Caki2 (cell line): ENCODE measurements around the gene ZFY. TPM values are rescaled to one million over a fixed set of nuclear protein-coding genes. Genes with fewer than 3 reads are reported as not detected.

ENCODE experiments used
- DNase-seq: peaks from one replicate; pipeline ENCODE4 v3.0.0-alpha.2; 2015; ENCODE audit warnings: low read depth
- in situ Hi-C: cut with HindIII; loops from 2 replicates; pipeline ENCODE4 v1.10.0; 2016; ENCODE audit warnings: low sequenced_read_pairs, low pct_unique_long_range_greater_than_20kb, mixed read lengths
- total RNA-seq: library from RNA; depleted of rRNA; stranded (reverse); fragments of >200 nt; shearing (Covaris generic); gene quantifications from 2 replicates; pipeline ENCODE4 v1.2.3, GENCODE V29; 2014; ENCODE audit warnings: low replicate concordance; rRNA removed

ZFY gene
- total RNA-seq, 1 experiment from 2014 or later, result 6.5 TPM

DNA sequence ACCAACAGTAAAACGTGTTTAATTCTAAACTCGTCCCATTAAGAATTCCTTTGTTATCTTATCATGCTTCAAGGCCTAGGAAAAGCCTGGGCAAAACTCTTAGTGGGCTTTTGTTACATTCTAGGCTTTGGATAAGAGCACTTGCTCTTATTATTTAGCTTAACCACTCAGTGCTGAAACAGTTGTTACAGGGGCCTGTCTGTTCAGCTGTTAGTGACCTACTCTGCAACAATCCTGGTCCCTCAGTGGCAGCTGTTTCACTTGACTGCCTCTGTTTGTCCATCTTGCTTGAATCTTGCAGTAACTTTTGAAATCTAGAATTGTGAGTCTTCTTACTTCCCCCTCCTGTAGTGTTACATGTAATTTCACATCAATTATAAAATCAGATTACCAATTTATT is 88.4 kb downstream of the ZFY start:
- in situ Hi-C loops, result no loop called here
- DNase-seq, result no peak

DNA sequence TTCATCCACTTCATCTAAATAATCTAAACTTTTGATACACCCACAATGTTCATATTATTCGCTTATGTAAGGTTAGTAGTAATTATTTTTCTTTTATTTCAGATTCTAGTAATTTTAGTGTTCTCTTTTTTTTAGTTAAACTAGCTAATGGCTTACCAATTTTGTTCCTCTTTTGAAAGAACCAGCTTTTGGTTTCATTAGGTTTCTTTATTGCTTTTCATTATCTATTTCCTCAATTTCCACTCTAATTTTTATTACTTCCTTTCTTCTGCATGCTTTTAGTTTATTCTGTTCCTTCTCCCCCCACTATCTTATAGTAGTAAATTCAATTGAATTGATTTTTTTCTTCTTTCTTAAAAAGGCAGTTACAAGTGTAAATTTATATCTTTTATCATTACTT is 90.2 kb downstream of the ZFY start:
- in situ Hi-C loops, result no loop called here
- no peak for DNase-seq

Other genes starting within 250 kb of the ZFY start
- not detected in 2 replicates for gene SRY, start 147.7 kb upstream of the ZFY start, total RNA-seq
- gene RPS4Y1, start 93.8 kb upstream of the ZFY start, total RNA-seq, result 94.1 and 114 TPM in 2 replicates